WERI-Rb-1 (cell line): ENCODE results near the gene GOLGA6L10.
"Not testable (repeated sequence)": the region's sequence is repeated elsewhere in the genome, so short reads cannot be mapped to it uniquely, and the experiment has no call there.

Source experiments
- DNase-seq: peaks from one replicate; pipeline ENCODE4 v3.0.0-alpha.2; 2020
- H3K27ac ChIP-seq: fragments of 250-450 bp; sonication (Bioruptor Pico); 2 replicates; pipeline ENCODE4 v1.5.1; 2020; ENCODE audit warnings: mild to moderate bottlenecking, moderate library complexity
- H3K27me3 ChIP-seq: fragments of 250-450 bp; sonication (Bioruptor Pico); 2 replicates; pipeline ENCODE4 v1.5.1; 2021; ENCODE audit warnings: mild to moderate bottlenecking, low read depth, moderate library complexity; ENCODE audit not compliant: insufficient read depth, severe bottlenecking
- H3K36me3 ChIP-seq: fragments of 250-450 bp; sonication (Bioruptor Pico); 2 replicates; pipeline ENCODE4 v1.5.1; 2020; ENCODE audit warnings: mild to moderate bottlenecking, moderate library complexity
- H3K4me3 ChIP-seq: 2 replicates; pipeline ENCODE4 v1.5.1; 2011; ENCODE audit warnings: low read depth, mild to moderate bottlenecking, control low read depth, low read length
- H3K9me3 ChIP-seq: fragments of 250-450 bp; sonication (Bioruptor Pico); 2 replicates; pipeline ENCODE4 v1.5.1; 2021; ENCODE audit warnings: mild to moderate bottlenecking, moderate library complexity; ENCODE audit not compliant: severe bottlenecking
- TF ChIP-seq, protein P1 (sequence below): IDR thresholded peaks from 2 replicates; pipeline ENCODE4 v1.5.1; 2011; ENCODE audit warnings: low read depth, mild to moderate bottlenecking, control low read depth, inconsistent platforms, low read length

GOLGA6L10 gene

DNA sequence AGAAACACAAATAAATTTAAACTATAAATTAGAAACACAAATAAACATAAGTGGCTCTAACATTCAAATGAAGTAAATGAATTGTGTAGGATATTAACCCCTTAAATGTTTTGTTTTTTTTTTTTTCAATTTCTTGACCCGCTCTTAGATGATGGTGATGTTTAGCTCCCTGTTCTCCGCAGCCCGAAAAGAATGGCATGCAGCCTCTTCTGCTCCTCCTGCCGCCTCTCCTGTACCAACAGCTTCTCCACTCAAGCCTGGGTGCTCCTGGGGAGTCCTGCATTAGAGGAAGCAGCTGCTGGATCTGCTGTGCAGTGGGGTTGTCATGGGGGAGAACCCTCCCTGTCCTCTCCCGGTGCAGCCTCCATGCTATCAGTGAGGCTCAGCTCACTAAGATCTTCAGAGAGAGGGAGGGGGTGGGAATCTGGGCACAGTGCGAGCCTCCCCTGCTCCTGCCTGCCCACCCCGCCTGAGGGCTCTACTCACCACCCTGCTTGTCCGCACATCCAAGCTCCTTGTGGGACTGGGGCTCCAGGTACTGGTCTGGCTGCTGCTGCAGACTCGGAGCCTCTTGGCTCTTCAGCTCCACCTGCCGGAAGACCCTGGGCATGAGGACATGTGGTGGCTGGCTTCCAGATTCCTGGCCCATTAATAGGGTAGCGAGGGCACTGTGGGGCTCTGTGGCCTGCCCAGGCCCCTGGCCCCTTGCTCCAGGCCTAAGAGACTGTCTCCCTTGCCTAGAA, 6.5 kb downstream of the GOLGA6L10 start:
- H3K27me3 ChIP-seq, H3K4me3 ChIP-seq, H3K9me3 ChIP-seq, H3K36me3 ChIP-seq, H3K27ac ChIP-seq: not testable (repeated sequence)
- DNase-seq: peak; percentile 88
- TF ChIP-seq, protein P1, sequence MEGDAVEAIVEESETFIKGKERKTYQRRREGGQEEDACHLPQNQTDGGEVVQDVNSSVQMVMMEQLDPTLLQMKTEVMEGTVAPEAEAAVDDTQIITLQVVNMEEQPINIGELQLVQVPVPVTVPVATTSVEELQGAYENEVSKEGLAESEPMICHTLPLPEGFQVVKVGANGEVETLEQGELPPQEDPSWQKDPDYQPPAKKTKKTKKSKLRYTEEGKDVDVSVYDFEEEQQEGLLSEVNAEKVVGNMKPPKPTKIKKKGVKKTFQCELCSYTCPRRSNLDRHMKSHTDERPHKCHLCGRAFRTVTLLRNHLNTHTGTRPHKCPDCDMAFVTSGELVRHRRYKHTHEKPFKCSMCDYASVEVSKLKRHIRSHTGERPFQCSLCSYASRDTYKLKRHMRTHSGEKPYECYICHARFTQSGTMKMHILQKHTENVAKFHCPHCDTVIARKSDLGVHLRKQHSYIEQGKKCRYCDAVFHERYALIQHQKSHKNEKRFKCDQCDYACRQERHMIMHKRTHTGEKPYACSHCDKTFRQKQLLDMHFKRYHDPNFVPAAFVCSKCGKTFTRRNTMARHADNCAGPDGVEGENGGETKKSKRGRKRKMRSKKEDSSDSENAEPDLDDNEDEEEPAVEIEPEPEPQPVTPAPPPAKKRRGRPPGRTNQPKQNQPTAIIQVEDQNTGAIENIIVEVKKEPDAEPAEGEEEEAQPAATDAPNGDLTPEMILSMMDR: peak; percentile 28

GRCh38 chr15:82338573-82338972, 10.7 kb downstream of the GOLGA6L10 start:
- H3K9me3 ChIP-seq, DNase-seq, H3K4me3 ChIP-seq, H3K27me3 ChIP-seq, H3K36me3 ChIP-seq, H3K27ac ChIP-seq: not testable (repeated sequence)

DNA sequence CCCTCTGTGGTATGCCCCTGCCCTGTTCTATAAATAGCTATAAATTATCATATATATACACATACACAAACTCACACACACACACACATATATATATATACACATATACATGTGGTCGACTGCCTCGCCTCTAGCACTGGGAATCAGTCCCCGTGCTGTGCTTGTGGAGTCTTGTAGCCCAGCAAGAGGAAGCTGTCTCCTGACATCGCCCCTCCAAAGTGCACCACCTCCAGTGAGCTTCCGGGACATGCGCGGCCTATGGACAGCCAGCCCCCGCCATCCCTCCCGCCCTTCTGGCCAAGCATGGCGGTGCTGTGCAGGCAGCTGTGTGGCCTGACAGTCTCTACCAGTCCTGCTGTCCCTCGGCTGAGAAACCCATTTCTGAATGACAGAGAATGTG, 11.2 kb downstream of the GOLGA6L10 start:
- not testable (repeated sequence) for DNase-seq, H3K36me3 ChIP-seq, H3K9me3 ChIP-seq, H3K27me3 ChIP-seq, H3K4me3 ChIP-seq, H3K27ac ChIP-seq

DNA sequence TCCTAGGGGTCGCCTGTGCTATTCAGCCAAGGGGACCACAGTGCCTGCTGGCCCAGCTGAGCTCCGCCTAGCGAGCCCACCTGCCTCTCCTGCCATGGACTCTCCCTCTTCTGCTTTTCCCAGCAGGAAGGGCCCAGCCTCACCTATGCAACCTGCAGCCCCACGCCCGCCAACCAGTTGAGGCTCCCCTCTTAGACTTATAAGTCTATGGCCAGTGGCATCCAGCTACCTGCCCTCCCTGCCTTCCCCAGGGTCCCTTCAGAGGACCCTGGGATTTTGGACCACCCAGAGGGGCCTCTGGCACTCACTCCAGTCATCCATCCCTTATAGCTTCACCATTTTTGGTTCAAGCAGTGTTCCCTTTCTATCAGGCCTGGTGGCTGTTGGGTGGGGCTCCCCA, 12.2 kb downstream of the GOLGA6L10 start:
- H3K9me3 ChIP-seq, H3K27ac ChIP-seq, H3K27me3 ChIP-seq, DNase-seq, H3K36me3 ChIP-seq, H3K4me3 ChIP-seq: not testable (repeated sequence)

DNA sequence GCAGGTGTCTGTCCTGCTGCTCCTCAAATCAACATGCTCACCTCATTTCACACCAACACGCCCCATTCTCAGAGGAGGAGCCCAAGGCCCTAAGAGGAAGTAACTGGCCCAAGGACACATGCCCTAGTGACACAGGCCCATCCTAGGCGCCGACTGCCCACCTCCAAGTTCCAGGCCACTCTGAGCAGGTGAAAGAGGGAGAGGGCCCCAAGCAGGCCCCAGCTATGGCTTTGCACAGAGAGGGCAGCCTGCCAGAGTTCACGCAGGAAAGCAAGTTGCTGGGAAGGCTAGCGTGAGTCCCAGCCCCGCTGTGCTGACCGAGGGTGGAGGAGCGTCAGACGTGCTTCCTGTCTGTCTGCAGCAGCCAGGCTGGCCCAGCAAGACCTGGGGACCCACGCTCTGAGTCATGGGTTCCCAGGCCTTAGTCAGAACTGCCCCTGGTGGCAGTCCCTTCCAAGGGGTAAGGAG, 13.1 kb downstream of the GOLGA6L10 start:
- not testable (repeated sequence) for H3K27me3 ChIP-seq, H3K4me3 ChIP-seq, DNase-seq, H3K36me3 ChIP-seq, H3K27ac ChIP-seq, H3K9me3 ChIP-seq

DNA sequence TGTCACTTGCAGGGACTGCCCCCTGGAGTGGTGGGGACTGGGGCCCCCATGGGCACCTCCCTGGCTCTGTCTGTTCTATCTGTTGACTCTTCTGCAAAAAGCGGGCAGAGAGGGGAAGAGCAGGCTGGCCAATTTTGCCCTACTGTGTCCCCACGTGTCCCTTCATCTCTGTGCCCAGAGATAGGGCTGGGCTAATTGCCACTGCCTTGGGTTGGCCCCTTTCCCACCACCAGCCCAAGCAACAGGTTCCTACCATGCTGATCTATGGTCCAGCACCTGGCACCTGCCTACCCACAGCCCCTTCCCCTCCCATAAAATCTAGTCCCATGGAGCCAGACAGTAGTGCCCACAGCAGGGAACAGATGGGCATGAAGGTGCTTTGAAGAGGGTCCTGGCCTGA, 14.3 kb downstream of the GOLGA6L10 start:
- H3K4me3 ChIP-seq, H3K27me3 ChIP-seq, H3K9me3 ChIP-seq, H3K27ac ChIP-seq, DNase-seq, H3K36me3 ChIP-seq: not testable (repeated sequence)

DNA sequence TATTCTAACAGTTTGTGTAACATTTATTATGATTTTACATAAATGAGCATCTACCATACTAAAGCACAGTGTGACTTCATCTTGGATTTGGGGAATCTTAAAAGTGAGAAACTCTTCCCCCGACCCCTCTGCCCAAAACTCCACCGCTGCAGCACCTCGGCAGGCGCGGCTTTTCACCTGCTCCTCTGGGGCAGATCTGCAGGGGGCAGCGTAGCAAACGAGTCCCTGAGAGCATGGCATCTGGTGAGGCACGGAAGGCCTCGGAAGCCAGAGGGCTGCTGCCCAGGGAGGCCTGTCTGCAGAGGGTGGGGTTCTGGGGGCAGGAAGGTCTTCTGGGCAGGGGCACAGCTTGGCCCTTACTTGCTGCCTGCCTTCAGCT, 14.7 kb downstream of the GOLGA6L10 start:
- H3K9me3 ChIP-seq, H3K27me3 ChIP-seq, DNase-seq, H3K4me3 ChIP-seq, H3K36me3 ChIP-seq, H3K27ac ChIP-seq: not testable (repeated sequence)

GRCh38 chr15:82333603-82334553, 15.4 kb downstream of the GOLGA6L10 start:
- H3K27ac ChIP-seq, H3K36me3 ChIP-seq, DNase-seq, H3K27me3 ChIP-seq, H3K9me3 ChIP-seq, H3K4me3 ChIP-seq: not testable (repeated sequence)

DNA sequence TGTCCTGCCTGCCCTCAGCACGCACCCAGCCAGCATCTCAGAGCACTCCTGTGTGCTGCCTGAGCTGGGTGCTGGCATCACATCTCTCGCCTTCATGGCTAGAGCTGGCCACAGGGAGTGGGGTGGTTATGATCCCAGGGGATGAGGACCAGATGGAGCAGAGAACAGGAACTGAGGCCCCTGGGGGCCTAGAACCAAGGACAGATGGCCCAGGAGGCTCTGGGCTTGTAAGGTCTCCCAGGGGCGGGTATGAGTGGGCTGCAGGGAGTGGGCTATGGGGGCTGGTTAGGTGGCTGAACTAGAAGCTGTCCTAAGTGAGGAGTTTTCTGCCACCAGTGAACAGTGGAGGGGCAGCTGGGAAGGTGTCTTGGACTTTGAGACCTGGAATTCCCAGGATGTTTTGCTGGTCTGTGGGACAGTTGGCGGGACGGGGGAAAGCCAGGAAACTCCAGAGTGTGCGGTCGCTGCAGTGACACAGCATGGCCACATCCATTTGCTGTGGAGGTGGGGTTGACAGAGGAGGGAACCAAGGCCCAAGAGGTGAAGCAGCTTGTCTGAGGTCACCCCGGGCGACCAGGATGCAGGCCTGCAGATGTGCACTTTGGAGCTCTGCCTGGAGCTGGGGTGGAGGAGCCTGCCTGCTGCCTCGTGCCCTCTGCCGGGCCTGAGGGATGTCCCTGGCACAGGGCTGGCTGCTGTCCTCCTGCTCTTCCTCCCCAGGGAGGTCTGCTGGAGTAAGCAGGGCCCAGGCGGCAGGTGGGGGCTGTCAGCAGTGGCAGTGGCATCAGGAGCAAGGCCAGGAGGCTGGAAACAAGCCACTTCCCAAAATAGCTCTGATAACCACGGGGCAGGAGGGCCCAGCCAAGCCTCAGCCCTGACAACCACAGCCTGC, 16.3 kb downstream of the GOLGA6L10 start:
- not testable (repeated sequence) for H3K36me3 ChIP-seq, H3K27me3 ChIP-seq, H3K27ac ChIP-seq, H3K4me3 ChIP-seq, DNase-seq, H3K9me3 ChIP-seq

- not testable (repeated sequence) for H3K9me3 ChIP-seq, DNase-seq, H3K27ac ChIP-seq, H3K27me3 ChIP-seq, H3K36me3 ChIP-seq, H3K4me3 ChIP-seq
Measured at GRCh38 chr15:82331576-82332304, 17.5 kb downstream of the GOLGA6L10 start.

GRCh38 chr15:82330921-82331320, 18.4 kb downstream of the GOLGA6L10 start:
- H3K4me3 ChIP-seq, H3K36me3 ChIP-seq, H3K9me3 ChIP-seq, H3K27ac ChIP-seq, DNase-seq, H3K27me3 ChIP-seq: not testable (repeated sequence)

GRCh38 chr15:82329039-82329438, 20.2 kb downstream of the GOLGA6L10 start:
- H3K9me3 ChIP-seq, H3K27me3 ChIP-seq, H3K4me3 ChIP-seq, H3K36me3 ChIP-seq, DNase-seq, H3K27ac ChIP-seq: not testable (repeated sequence)
